HEK293T (cell line): ENCODE measurements around the gene POLR3C.

Experiments used
- BHLHE40 ChIP-seq: fragments of 450-650 bp; IDR thresholded peaks from 2 replicates; pipeline ENCODE4 v1.6.1; 2016; ENCODE audit warnings: mild to moderate bottlenecking, moderate library complexity, borderline replicate concordance
- ELF4 ChIP-seq: fragments of 450-650 bp; IDR thresholded peaks from 2 replicates; pipeline ENCODE4 v1.6.1; 2017; ENCODE audit warnings: antibody characterized with exemption
- L3MBTL2 ChIP-seq: fragments of 450-650 bp; conservative IDR thresholded peaks from 2 replicates; pipeline ENCODE4 v1.6.1; 2016; ENCODE audit warnings: mild to moderate bottlenecking
- SP1 ChIP-seq: fragments of 450-650 bp; IDR thresholded peaks from 2 replicates; pipeline ENCODE4 v1.6.1; 2017
- TARDBP ChIP-seq: fragments of 450-650 bp; IDR thresholded peaks from 2 replicates; pipeline ENCODE4 v1.6.1; 2016
- ZNF384 ChIP-seq: fragments of 450-650 bp; IDR thresholded peaks from 2 replicates; pipeline ENCODE4 v1.6.1; 2016

GRCh38 chr1:145879775-145880174, 55.8 kb downstream of the POLR3C start:
- TF ChIP-seq SP1, result no peak
- no peak for TF ChIP-seq BHLHE40
- TF ChIP-seq L3MBTL2, result no peak
- no peak for TF ChIP-seq TARDBP
- no peak for TF ChIP-seq ELF4
- TF ChIP-seq ZNF384, result no peak
